GM18951 (cell line): Measurements from ENCODE around the gene ATG101.

ENCODE experiments used
- POLR2A ChIP-seq: IDR thresholded peaks from 4 replicates; pipeline ENCODE4 v1.6.1; 2011; ENCODE audit warnings: mild to moderate bottlenecking; ENCODE audit not compliant: insufficient read length, insufficient read depth; ENCODE audit errors: extremely low read depth
- in situ Hi-C: fragments of 300-500 bp; cut with MboI; formaldehyde crosslinking; loops from one replicate; pipeline ENCODE4 v1.12.0; 2022; ENCODE audit warnings: low sequenced_read_pairs, mixed read lengths, inconsistent platforms; ENCODE audit not compliant: unreplicated experiment

The ATG101 gene

DNA sequence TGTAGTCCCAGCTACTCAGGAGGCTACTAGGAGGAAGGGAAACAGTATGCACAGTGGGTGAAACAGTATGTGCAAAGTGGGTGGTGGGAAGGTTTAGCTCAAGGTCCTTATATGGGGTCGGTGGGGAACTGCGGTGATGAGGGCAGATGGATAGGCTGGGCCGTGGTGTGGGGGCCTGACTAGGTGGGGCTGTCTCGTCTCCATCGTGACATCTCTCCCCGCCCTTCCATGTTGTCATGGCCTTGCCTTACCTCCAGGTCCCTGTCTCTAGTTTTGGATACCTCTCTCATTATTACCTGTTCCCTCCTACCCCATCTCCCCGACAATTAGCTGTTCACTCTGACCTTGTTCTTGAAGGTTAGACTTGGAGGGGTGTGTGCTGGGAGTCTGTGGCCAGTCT lies 22.9 kb upstream of the ATG101 start:
- no peak for TF ChIP-seq POLR2A
- in situ Hi-C loops = no loop called here

DNA sequence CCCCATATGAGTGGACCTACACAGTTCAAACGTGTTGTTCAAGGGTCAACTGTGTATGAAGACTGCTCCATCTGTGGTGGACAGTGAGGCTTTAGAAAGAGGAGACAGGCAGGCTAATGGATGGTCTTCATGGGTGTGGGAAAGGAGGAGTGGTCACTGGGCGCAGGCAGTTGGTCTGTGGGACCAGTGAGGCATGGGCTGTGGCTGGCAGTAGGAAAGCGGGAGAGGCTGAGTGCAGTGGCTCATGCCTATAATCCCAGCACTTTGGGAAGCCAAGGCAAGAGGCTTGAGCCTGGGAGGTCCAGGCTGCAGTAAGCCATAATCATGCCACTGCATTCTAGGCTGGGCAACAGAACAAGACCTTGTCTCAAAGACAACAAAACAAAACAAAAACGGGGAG lies 20.5 kb upstream of the ATG101 start:
- TF ChIP-seq POLR2A = no peak
- in situ Hi-C loops = no loop called here

DNA sequence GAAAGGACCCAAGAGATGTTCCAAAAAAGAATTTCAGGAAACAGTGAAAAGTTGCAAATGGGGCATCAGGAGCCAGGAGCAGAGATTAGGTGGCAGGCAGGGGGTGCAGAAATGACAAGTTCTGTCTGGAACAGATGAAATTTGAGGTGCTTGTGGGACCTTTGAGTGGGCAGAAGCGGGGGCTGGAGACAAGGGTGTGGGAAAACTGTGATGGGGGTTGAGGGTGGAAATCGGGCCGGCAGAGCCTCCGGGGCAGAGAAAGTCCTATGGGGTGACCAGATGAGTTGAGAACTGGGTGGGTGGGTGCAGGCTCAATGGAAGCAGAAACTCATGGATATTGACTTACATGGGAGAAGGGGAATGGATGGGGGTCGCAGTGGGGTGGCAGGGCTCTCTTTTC lies 20.1 kb upstream of the ATG101 start:
- no peak for TF ChIP-seq POLR2A
- in situ Hi-C loops = no loop called here

DNA sequence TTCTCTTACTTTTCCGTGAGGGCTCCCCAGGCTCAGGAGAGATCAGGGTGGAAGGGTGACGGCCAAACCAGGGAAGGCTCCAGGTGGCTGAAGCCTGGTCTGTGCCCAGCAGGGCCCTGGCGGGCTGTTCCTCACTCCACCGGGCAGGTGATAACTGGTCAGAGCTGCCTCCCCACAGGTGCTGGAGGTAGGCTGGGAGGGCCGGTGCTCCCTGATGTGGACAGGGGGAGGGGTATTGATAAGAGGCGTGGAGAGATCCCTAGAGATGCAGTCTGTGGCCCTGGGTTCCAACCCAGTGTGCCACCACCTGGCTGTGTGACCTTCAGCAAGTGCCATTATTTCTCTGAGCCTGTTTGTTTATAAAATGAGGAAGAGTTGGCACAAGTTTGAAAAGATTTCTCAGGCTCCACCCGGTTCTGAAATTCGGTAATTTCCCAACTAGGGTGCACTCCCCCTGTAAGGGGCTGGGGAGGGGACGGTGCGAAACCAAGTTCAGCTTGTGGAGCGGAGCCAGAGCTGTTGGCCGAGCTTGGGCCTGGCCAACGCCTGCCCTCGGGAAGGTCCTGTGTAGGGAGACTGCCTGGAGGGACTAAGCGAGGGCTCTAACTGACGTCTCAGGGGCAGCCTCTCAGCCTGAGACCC lies 19.5 kb upstream of the ATG101 start:
- no peak for TF ChIP-seq POLR2A
- in situ Hi-C loops = no loop called here

DNA sequence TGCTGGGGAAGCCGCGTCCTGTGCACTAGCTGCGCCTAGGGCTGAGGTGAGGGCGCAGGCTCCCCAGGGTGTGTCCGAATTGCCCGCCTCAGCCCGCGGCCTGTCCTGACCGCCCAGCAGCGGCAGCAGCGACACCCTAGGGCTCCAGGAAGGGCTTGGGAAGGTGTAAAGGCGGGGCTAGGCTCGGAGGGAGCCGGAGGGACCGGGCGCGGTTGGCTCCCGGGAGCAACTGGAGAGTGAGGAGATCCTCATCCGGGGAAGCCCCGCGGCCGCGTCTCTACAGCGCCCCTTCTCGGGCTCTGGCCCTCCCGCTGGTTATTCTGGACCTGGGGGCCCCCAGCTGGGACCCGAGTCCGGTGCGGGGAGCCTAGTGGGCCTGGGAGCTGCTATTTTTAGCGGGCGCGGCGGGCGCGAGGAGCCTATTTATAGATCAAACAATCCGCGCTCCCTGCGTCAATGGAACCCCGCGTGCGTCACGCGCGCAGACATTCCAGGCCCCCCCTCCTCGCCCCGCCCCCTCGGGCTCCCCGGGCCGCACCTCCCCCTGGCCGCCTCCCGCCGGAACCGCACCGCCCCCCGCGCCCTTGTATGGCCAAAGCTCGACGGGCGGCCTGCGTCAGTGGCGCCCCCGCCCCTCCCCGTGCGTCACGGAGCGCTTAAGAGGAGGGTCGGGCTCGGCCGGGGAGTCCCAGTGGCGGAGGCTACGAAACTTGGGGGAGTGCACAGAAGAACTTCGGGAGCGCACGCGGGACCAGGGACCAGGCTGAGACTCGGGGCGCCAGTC lies 18.8 kb upstream of the ATG101 start, which contains the start of gene NR4A1:
NR4A1 (plus strand) TSS at position 685 of the 784 bp plus-strand sequence. CDS start 2,887 bp downstream, outside the sequence.
- peak; percentile 66 for TF ChIP-seq POLR2A
- in situ Hi-C loops = no loop called here

DNA sequence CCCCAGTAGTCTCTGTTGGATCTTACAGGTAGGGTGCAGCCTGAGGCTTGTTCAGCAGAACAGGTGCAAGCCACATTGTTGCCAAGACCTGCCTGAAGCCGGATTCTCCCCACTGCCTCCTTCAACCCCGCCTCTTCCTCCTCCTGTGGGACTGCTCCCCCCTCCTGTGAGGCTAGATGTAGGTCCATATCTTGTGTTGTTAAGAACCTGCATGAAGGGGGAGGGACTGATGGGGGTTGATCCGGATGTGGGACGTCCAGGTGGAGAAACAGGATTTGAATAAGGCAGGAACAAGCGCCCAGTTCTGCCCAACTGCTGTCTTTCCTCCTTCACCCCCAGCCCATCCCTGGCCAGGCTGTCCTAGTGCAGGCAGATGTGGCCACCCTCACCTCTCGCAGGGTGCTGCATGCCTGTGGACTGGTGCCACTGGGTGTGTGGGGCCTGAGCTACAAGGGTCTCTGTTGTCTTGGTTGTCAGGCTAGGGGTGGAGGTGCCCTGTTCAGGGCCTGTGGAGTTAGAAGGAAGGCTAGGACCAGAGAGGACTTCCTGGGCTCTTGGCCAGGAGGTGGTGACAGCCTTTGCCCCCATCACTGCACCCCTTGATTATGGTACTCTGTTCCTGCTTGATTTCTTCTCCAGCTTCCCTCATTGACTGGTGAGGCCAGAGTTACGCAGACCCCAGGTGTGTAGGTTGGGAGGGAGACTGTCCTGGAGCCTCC lies 17.2 kb upstream of the ATG101 start:
- TF ChIP-seq POLR2A = no peak
- in situ Hi-C loops = no loop called here

DNA sequence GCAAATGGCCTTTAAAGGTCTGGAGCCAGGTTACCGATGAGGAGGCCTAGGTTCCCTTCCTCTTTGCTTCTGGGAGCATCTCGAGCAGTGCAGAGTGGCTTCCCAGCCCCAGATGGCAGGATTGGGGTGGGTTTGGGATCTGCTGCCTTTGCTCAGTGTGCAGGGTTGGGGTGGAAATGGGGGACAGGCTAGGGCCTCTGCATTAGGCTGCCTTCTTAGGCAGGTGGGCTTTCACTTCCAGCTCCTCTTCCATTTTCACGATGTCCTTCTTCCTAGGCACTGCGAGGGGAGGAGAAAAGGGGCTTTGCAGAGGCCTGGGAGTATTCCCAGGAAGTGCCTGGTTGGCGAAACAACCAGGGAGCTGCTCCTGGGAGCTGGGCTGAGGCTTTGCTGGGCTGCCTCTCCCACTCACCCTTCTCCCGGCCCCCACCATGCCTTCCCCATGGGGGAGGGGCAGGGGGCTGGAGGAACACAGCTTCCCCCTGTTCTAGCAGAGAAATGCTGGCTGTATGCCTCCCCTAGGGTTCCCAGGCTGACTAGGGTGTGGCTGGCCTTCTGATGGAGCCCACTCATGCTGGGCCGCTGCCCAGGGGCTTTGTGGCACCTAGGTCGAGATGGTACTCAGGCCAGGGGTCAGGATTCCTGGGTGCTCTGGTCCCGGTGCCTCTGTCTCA lies 16.1 kb upstream of the ATG101 start:
- no peak for TF ChIP-seq POLR2A
- in situ Hi-C loops = no loop called here

DNA sequence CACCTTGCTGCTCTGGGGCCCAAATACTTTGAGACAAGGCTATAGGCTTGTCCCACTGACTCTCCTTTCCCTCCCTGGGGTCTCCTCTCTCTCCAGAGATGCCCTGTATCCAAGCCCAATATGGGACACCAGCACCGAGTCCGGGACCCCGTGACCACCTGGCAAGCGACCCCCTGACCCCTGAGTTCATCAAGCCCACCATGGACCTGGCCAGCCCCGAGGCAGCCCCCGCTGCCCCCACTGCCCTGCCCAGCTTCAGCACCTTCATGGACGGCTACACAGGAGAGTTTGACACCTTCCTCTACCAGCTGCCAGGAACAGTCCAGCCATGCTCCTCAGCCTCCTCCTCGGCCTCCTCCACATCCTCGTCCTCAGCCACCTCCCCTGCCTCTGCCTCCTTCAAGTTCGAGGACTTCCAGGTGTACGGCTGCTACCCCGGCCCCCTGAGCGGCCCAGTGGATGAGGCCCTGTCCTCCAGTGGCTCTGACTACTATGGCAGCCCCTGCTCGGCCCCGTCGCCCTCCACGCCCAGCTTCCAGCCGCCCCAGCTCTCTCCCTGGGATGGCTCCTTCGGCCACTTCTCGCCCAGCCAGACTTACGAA lies 15.4 kb upstream of the ATG101 start:
- in situ Hi-C loops = no loop called here
- TF ChIP-seq POLR2A = no peak

DNA sequence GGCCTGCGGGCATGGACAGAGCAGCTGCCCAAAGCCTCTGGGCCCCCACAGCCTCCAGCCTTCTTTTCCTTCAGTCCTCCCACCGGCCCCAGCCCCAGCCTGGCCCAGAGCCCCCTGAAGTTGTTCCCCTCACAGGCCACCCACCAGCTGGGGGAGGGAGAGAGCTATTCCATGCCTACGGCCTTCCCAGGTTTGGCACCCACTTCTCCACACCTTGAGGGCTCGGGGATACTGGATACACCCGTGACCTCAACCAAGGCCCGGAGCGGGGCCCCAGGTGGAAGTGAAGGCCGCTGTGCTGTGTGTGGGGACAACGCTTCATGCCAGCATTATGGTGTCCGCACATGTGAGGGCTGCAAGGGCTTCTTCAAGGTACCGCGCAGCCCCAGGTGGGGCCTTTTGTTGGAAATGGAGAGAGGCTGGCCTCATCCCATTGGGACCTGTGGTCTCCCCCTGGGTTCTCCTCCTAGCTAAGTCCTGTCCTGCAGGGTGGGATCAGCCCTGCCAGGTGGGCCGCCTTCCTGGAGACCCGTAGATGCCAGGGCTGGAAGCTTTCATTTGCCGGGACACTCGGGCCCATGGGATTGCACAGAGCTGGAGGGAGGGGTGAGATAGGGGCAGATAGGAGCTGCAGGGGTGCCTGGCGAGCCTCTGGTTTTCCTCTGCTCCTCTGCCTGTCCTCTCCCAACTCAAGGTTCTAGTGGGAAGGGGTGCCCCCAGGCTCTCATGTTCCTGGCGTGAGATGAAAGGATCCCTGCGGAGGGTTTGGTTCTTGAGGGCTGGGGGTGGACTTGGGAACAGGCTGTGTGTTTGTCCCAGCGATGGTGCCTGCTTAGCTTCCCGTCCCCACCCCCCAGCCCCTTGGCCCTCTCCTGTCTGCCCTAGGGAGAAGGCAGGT lies 14.7 kb upstream of the ATG101 start:
- in situ Hi-C loops = no loop called here
- TF ChIP-seq POLR2A = no peak

DNA sequence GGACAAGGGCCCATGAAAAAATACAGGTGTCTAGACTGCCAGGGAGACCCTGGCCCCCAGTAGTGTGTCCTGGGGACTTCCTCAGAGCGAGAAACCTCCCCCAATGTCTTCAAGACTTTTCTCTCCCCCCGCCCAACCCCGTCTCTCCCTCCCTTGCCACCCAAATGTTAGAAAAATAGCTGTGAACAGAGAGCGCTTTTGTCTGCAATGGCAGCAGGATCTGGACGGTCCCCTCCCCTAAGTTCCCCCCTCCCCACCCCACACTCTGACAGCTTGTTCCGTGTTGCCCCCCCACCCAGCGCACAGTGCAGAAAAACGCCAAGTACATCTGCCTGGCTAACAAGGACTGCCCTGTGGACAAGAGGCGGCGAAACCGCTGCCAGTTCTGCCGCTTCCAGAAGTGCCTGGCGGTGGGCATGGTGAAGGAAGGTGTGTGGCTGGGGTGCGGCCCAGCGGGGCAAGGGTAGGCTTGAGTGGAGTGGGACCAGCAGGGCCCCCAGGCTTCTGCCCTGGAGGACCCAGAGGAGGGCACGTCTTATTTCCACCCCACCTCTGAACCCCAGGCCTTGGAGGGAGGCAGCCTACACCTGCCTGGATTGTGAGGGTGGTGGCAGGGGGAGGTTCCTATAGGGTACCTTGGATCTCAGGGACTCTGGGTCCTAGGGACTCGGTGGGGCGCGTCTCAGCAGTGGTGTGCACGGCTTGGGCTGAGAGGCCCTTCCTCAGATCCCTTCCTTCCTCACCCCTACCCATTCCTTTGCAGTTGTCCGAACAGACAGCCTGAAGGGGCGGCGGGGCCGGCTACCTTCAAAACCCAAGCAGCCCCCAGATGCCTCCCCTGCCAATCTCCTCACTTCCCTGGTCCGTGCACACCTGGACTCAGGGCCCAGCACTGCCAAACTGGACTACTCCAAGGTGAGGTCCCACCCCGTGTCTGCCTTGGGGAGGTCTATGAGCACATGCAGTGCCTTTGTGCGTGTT lies 13.8 kb upstream of the ATG101 start:
- in situ Hi-C loops = no loop called here
- TF ChIP-seq POLR2A = no peak
